Activated CD8-positive, alpha-beta T cell treated with anti-CD3 and anti-CD28 coated beads, Interleukin-2, amount 10 ng/mL, durations not matched to agents 7 days and 5 days (primary cell): ENCODE data around the gene HBA1. TPM values are rescaled to one million over a fixed set of nuclear protein-coding genes. Genes with fewer than 3 reads are reported as not detected.
"Not testable (repeated sequence)": the region's sequence is repeated elsewhere in the genome, so short reads cannot be mapped to it uniquely, and the experiment has no call there.

Experiments
- ATAC-seq: fragments of 150-1000 bp; cut with Tn5 transposase; one replicate; pipeline ENCODE4 v1.10.0; 2021; ENCODE audit warnings: moderate library complexity
- CTCF ChIA-PET: fragments of 350-600 bp; sonication (Branson Sonifier 250); formaldehyde crosslinking; loops from one replicate; lab custom pipeline; 2021; ENCODE audit warnings: antibody characterized with exemption; lab: Charles Lee
- POLR2A ChIA-PET: fragments of 350-600 bp; sonication (Branson Sonifier 250); formaldehyde crosslinking; loops from one replicate; lab custom pipeline; 2021; ENCODE audit warnings: antibody characterized with exemption; lab: Charles Lee
- DNase-seq: peaks from one replicate; pipeline ENCODE4 v3.0.0-alpha.2; 2020
- H3K27ac Mint-ChIP-seq: one replicate; pipeline ENCODE4 v1.8.0; 2021; ENCODE audit warnings: mild to moderate bottlenecking, mixed read lengths
- H3K27me3 Mint-ChIP-seq: one replicate; pipeline ENCODE4 v1.8.0; 2021; ENCODE audit warnings: low read depth, mixed read lengths
- H3K36me3 Mint-ChIP-seq: one replicate; pipeline ENCODE4 v1.8.0; 2021; ENCODE audit warnings: low read depth, mixed read lengths
- H3K4me1 Mint-ChIP-seq: one replicate; pipeline ENCODE4 v1.8.0; 2021; ENCODE audit warnings: low read depth, mixed read lengths
- H3K4me3 Mint-ChIP-seq: one replicate; pipeline ENCODE4 v1.8.0; 2021; ENCODE audit warnings: mild to moderate bottlenecking, mixed read lengths
- H3K9me3 Mint-ChIP-seq: one replicate; pipeline ENCODE4 v1.8.0; 2022; ENCODE audit warnings: mixed read lengths; ENCODE audit not compliant: insufficient read depth
- total RNA-seq, 2 experiments: library from RNA; stranded (reverse); gene quantifications; one replicate each; pipeline ENCODE4 v1.2.3, GENCODE V29; 2021

Gene HBA1
- total RNA-seq, 2 experiments from 2014 or later, result not detected

DNA sequence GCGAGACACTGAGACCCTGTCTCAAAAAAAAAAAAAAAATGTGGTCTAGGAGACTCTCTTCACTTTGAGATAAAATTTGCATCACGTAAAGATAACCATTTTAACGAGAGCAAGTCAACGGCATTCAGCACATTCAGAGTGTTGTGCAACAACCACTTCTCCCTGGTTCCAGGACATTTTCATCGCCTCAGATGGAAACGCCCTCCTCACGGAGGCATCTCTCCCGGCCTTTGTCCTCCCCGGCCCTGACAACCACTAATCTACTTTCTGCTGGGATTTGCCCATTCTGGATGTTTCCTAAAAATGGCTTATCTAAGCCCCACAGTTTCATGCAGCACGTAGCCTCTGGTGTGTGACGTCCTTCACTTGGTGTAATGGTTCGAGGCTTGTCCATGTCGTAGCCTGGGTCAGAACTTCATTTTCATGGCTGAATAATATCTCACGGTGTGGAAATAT lies 31.7 kb upstream of the HBA1 start:
- Mint-ChIP-seq H3K27ac (no peak overlapping the region), H3K36me3 (no peaks in the 10 kb centered on the region), H3K27me3 (peaks cover 3% of the 10 kb centered on the region), H3K4me1 (no peaks in the 10 kb centered on the region), H3K4me3 (no peak overlapping the region), H3K9me3 (no peaks in the 10 kb centered on the region)
- ChIA-PET CTCF (no interaction called here), POLR2A (no interaction called here)
- DNase-seq (no peak), ATAC-seq (no peak)

DNA sequence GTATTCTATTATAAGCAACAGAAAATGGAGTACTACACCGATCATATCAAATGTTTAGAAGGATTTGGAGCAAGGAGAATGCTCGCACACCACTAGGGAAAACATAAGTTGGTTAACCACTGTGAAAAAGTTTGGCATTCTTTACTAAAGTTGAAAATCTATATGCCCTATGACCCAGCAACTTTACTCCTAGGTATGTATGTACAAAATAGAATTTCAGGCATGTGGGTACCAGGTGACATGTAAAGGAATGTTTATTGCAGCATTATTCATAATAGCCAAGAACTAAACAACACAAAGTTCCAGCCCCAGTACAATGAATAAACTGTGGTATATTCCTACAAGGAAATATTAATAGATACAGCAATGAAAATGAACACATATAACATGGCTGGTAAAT lies 29.8 kb upstream of the HBA1 start:
- CTCF ChIA-PET, result no interaction called here
- DNase-seq (no peak), ATAC-seq (no peak)
- POLR2A ChIA-PET, result no interaction called here
- Mint-ChIP-seq H3K4me1 (no peaks in the 10 kb centered on the region), H3K4me3 (no peak overlapping the region), H3K9me3 (no peaks in the 10 kb centered on the region), H3K36me3 (no peaks in the 10 kb centered on the region), H3K27ac (no peak overlapping the region), H3K27me3 (peaks cover 5% of the 10 kb centered on the region)

DNA sequence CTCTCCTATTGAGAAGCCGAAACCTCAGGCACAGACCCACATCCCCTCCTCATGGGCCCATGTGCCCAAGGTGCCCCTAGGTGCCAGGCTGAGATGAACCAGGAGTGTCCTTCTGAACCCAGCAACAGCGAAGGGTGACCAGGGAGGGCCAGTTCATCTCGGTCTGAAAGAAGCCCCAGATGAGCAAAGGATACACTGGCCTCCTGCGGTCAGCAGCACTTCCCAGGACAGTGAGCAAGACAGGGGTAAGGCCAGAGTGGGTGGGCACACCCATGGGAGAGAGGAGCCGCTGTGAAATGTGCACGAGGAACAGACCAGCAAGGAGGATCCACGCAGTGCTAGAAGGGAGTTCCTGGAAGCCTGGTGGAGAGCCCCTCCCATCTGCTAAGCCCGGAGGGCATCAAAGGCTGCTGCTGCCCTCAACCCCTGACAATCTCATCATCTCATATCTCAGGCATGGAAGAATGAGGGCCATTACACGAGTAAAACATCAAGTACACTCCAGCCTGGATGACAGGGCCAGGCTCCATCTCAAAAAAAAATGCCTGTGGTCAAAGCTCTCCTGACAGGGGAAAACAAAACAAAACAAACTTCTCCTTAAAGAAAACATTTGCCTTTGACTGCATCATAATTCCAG lies 27.3 kb upstream of the HBA1 start:
- no peaks in the 10 kb centered on the region for H3K36me3 Mint-ChIP-seq
- H3K9me3 Mint-ChIP-seq, result no peaks in the 10 kb centered on the region
- H3K4me3 Mint-ChIP-seq, result no peak overlapping the region
- CTCF ChIA-PET, result no interaction called here
- DNase-seq, result no peak
- H3K27me3 Mint-ChIP-seq, result peaks cover 4% of the 10 kb centered on the region
- ATAC-seq, result no peak
- POLR2A ChIA-PET, result no interaction called here
- peaks cover under 1% of the 10 kb centered on the region for H3K4me1 Mint-ChIP-seq
- H3K27ac Mint-ChIP-seq, result no peak overlapping the region

DNA sequence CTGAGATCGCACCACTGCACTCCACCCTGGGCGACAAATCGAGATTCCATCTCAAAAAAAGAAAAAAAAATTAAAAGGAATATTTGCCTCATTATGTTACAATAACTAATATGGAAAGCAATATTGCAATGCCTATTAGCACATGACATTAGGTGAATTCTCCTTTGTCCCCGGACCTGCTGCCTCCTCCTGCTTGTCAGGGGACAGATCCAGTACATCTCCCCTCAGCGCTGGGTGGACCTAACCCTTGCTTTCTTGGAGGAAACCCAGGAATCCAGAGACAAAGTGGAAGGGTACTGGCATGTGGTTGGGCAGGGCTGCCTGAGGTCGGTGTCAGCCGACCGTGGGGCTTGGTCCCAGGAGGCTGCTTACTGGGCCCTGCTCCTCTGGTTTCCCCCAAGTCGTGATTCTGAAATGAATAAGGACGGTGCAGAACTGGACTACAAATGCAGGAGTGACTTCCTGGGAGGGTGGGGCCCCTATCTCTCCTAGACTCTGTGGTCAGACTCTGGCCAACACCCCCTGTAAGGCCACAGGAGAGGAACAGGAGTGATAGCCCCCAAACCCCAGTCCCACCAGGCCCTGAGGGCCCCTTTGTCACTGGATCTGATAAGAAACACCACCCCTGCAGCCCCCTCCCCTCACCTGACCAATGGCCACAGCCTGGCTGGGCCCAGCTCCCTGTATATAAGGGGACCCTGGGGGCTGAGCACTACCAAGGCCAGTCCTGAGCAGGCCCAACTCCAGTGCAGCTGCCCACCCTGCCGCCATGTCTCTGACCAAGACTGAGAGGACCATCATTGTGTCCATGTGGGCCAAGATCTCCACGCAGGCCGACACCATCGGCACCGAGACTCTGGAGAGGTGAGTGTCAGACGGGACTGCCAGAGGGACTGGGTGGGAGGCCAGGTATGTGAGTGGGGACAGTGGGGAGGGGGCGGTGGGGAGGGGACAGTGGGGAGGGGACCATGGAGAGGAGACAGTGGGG lies 24.0 kb upstream of the HBA1 start, which contains the start of gene HBZ:
Gene HBZ (plus strand): TSS at position 504 of the 988 bp plus-strand sequence. CDS start 266 bp downstream, at position 770.
- Mint-ChIP-seq H3K27me3 (peaks cover 24% of the 10 kb centered on the region), H3K36me3 (no peaks in the 10 kb centered on the region), H3K4me3 (no peak within 1 kb of the TSS), H3K9me3 (no peaks in the 10 kb centered on the region), H3K4me1 (peaks cover 9% of the 10 kb centered on the region), H3K27ac (peak within 1 kb of the TSS; percentile 52)
- CTCF ChIA-PET, result no interaction called here
- ATAC-seq (no peak), DNase-seq (no peak)
- POLR2A ChIA-PET, result no interaction called here

DNA sequence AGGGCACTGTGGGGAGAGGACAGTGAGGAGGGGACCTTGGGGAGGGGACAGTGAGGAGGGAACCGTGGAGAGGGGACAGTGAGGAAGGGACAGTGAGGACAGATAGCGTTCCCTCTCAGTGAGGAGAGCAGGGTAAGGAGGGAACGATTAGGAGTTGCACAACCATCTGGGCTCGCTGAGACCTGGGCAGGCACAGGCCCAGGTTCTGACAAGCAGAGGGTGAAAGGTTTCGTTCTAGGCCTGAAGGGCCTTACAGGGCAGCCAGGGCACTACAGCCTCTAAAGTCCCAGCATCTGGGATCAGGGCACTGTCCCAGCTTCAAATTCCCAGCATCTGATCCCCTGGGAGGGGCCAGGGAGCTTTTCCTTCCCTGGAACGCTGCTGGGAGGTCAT lies 23.4 kb upstream of the HBA1 start:
- DNase-seq, POLR2A ChIA-PET, H3K36me3 Mint-ChIP-seq, H3K9me3 Mint-ChIP-seq, CTCF ChIA-PET, ATAC-seq, H3K4me3 Mint-ChIP-seq, H3K4me1 Mint-ChIP-seq: not testable (repeated sequence)
- peak overlapping the region; percentile 52 for H3K27ac Mint-ChIP-seq
- peaks cover 27% of the 10 kb centered on the region for H3K27me3 Mint-ChIP-seq

DNA sequence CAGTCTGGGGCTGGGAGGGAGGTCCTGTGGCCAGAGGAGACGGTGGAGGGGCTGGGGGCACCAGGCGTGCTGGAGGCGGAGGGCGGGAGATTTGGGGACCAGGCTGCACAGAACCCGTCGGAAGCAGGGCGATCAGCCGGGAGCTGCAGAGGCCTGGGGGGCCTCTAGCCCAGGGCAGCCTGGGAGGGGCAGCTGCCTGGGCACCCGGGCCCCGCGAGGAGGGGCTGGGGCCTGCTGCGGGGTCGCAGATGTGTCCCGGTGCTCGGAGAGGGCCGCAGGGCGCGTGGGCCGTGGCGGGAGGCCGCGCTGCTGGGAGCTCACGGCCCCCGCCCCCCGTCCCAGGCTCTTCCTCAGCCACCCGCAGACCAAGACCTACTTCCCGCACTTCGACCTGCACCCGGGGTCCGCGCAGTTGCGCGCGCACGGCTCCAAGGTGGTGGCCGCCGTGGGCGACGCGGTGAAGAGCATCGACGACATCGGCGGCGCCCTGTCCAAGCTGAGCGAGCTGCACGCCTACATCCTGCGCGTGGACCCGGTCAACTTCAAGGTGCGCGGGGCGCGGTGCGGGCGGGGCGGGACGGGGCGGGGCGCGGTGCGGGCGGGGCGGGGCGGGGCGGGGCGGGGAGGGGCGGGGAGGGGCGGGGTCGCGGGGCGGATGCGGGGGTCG lies 22.8 kb upstream of the HBA1 start:
- ATAC-seq, result peak; percentile 80
- H3K9me3 Mint-ChIP-seq, H3K27ac Mint-ChIP-seq, POLR2A ChIA-PET, DNase-seq, CTCF ChIA-PET, H3K36me3 Mint-ChIP-seq, H3K4me3 Mint-ChIP-seq, H3K4me1 Mint-ChIP-seq: not testable (repeated sequence)
- peaks cover 30% of the 10 kb centered on the region for H3K27me3 Mint-ChIP-seq

DNA sequence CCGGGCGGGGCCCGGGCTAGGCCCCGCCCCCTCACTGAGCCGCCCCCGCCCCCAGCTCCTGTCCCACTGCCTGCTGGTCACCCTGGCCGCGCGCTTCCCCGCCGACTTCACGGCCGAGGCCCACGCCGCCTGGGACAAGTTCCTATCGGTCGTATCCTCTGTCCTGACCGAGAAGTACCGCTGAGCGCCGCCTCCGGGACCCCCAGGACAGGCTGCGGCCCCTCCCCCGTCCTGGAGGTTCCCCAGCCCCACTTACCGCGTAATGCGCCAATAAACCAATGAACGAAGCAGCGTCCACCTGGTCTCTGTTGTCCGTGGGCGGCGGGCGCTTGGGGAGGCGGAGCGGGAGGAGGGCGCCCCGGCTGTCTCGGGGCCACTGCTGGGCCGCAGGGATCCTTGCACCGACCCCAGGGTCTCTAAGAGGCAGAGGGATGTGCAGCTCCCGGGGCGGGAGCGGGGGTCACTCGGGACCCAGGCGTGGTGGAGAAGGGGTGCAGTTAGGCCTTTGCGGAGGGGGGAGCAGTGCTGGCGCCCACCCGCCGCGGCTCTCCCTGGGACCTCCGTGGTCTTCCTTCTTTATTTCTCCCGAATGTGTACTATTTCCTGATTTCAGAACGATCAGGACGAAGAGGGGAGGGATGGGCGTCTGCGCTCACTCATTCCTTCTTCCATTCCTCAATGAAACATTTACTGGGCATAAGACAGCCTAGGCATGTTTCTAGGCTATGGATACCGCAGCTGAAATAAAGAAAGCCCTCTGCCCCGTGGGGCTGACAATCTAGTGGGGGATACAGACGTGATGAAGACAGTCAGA lies 22.1 kb upstream of the HBA1 start:
- peak overlapping the region; percentile 50 for H3K4me3 Mint-ChIP-seq
- no peak overlapping the region for H3K27ac Mint-ChIP-seq
- DNase-seq, result no peak
- H3K36me3 Mint-ChIP-seq, result no peaks in the 10 kb centered on the region
- peaks cover 9% of the 10 kb centered on the region for H3K4me1 Mint-ChIP-seq
- POLR2A ChIA-PET, result no interaction called here
- peaks cover 34% of the 10 kb centered on the region for H3K27me3 Mint-ChIP-seq
- ATAC-seq, result peak; percentile 47
- no peaks in the 10 kb centered on the region for H3K9me3 Mint-ChIP-seq
- CTCF ChIA-PET, result no interaction called here

DNA sequence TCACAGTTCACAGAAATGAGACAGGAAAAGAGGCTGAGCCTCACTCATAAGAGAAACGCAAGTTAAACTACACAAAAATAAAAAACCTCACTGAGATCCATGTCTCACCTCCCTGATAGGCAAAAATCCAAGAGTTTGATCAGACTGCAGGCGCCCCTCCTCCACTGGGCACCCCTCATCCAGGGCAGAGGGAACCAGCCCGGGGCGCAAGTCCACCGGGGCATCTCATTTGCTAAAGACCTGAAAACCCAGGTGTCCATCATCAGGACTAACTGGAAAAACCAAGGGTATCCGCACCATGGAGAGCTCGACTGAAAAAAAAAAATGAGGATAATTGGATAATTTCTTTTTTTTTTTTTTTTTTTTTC lies 21.5 kb upstream of the HBA1 start:
- ChIA-PET CTCF (no interaction called here), POLR2A (no interaction called here)
- DNase-seq, result no peak
- Mint-ChIP-seq H3K27me3 (peaks cover 37% of the 10 kb centered on the region), H3K4me3 (peak overlapping the region; percentile 50), H3K9me3 (no peaks in the 10 kb centered on the region), H3K4me1 (peaks cover 9% of the 10 kb centered on the region), H3K27ac (no peak overlapping the region), H3K36me3 (no peaks in the 10 kb centered on the region)
- no peak for ATAC-seq

DNA sequence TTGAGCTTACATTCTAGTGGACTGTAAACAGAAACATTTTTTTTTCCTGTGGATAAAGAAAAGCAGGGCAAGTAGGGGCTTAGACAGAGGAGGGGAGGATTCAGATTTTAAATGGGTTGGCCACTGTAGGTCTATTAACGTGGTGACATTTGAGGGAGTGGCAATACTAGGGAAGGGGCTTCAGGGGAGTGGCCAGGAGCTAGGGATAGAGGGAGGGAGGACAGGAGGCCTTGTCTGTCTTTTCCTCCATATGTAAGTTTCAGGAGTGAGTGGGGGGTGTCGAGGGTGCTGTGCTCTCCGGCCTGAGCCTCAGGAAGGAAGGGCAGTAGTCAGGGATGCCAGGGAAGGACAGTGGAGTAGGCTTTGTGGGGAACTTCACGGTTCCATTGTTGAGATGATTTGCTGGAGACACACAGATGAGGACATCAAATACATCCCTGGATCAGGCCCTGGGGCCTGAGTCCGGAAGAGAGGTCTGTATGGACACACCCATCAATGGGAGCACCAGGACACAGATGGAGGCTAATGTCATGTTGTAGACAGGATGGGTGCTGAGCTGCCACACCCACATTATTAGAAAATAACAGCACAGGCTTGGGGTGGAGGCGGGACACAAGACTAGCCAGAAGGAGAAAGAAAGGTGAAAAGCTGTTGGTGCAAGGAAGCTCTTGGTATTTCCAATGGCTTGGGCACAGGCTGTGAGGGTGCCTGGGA lies 17.2 kb upstream of the HBA1 start:
- no peaks in the 10 kb centered on the region for H3K9me3 Mint-ChIP-seq
- CTCF ChIA-PET, result no interaction called here

DNA sequence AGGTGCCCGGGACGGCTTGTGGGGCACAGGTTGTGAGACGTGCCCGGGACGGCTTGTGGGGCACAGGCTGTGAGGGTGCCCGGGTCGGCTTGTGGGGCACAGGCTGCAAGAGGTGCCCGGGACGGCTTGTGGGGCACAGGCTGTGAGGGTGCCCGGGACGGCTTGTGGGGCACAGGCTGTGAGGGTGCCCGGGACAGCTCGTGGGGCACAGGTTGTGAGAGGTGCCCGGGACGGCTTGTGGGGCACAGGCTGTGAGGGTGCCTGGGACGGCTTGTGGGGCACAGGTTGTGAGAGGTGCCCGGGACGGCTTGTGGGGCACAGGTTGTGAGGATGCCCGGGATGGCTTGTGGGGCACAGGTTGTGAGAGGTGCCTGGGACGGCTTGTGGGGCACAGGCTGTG lies 16.2 kb upstream of the HBA1 start:
- DNase-seq, H3K27ac Mint-ChIP-seq, H3K4me1 Mint-ChIP-seq, CTCF ChIA-PET, POLR2A ChIA-PET, H3K36me3 Mint-ChIP-seq, ATAC-seq, H3K4me3 Mint-ChIP-seq, H3K9me3 Mint-ChIP-seq: not testable (repeated sequence)
- peaks cover 29% of the 10 kb centered on the region for H3K27me3 Mint-ChIP-seq

More for the DNA sequence above, 17.2 kb upstream of the HBA1 start:
- POLR2A ChIA-PET, result no interaction called here
- H3K4me3 Mint-ChIP-seq, result no peak overlapping the region
- DNase-seq, result no peak
- no peak for ATAC-seq
- peaks cover 33% of the 10 kb centered on the region for H3K27me3 Mint-ChIP-seq
- H3K36me3 Mint-ChIP-seq, result no peaks in the 10 kb centered on the region
- H3K27ac Mint-ChIP-seq, result no peak overlapping the region
- peaks cover 7% of the 10 kb centered on the region for H3K4me1 Mint-ChIP-seq

DNA sequence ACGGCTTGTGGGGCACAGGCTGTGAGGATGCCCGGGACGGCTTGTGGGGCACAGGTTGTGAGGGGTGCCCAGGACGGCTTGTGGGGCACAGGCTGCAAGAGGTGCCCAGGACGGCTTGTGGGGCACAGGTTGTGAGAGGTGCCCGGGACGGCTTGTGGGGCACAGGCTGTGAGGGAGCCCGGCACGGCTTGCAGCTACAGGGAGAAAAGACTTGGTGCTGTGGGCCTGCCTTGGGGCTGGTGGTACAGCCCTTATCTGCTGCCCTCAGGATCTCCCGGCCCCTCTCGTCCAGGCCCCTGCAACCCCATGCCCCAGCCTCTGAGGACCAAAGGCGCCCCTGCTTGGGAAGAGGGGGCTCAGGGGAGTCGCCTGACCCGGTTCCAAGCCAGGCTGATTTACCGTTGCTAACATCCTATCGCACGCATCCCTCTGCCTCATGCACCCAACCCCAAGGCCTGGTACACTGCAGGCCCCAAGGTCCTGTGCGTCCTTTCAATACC lies 15.7 kb upstream of the HBA1 start:
- H3K9me3 Mint-ChIP-seq, result no peaks in the 10 kb centered on the region
- H3K4me1 Mint-ChIP-seq, result no peaks in the 10 kb centered on the region
- ChIA-PET CTCF (no interaction called here), POLR2A (no interaction called here)
- peaks cover 30% of the 10 kb centered on the region for H3K27me3 Mint-ChIP-seq
- no peak overlapping the region for H3K4me3 Mint-ChIP-seq
- no peak for DNase-seq
- H3K27ac Mint-ChIP-seq, result no peak overlapping the region
- ATAC-seq, result no peak
- H3K36me3 Mint-ChIP-seq, result no peaks in the 10 kb centered on the region
